ENCODE data around the gene GABRR2.

GRCh38 chr6:89295981-89296380 lies 19.1 kb downstream of the GABRR2 start:
- TF ChIP-seq CTCF (IDR thresholded peaks at IDR 0.05; ENCODE audit: low read length): no peak
- no peak for TF ChIP-seq EZH2phosphoT487 (IDR thresholded peaks at IDR 0.05; ENCODE audit: low read length)
- no peak for TF ChIP-seq EZH2 (optimal IDR thresholded peaks at IDR 0.05; ENCODE audit: low read depth, low read length)
